T-cell (primary cell): ENCODE results near the gene TCEAL1. TPM values are rescaled to one million over a fixed set of nuclear protein-coding genes. Genes with fewer than 3 reads are reported as not detected.
A peak's percentile ranks its signal among the peaks of the same experiment; 100 is the strongest.
"Not testable (repeated sequence)": the region's sequence is repeated elsewhere in the genome, so short reads cannot be mapped to it uniquely, and the experiment has no call there.

Experiments used
- ATAC-seq, 4 experiments: fragments of 200-7000 bp in 3 of 4; fragments of 150-1000 bp in 1 of 4; cut with Tn5 transposase; replicated peaks in 1 of 4; 1 replicate in 3 of 4; 2 replicates in 1 of 4; pipeline ENCODE4 v1.10.0; 2021; ENCODE audit warnings: moderate library complexity in 3 of 4, mild to moderate bottlenecking in 2 of 4, moderate number of reproducible peaks in 1 of 4
- CTCF ChIA-PET, 2 donors: fragments of 300-600 bp; sonication (Branson Sonifier 250); formaldehyde crosslinking; loops; one replicate each; lab custom pipeline; 2022; ENCODE audit warnings: antibody characterized with exemption in 2 of 2; lab: Charles Lee
- POLR2A ChIA-PET, 2 donors: fragments of 300-600 bp; sonication (Branson Sonifier 250); formaldehyde crosslinking; loops; one replicate each; lab custom pipeline; 2022; ENCODE audit warnings: antibody characterized with exemption in 2 of 2; lab: Charles Lee
- DNase-seq, 35 experiments: peaks; one replicate each; pipeline versions ENCODE4 v3.0.0 to v3.0.0-alpha.2; 2013 to 2023
- H3K27ac ChIP-seq: one replicate; pipeline ENCODE4 v1.5.1; 2013; ENCODE audit warnings: low read length
- H3K27me3 ChIP-seq, 2 experiments: replicated peaks in 1 of 2; 1 replicate in 1 of 2; 2 replicates in 1 of 2; pipeline versions ENCODE4 v1.6.1 to v1.7.0; 2013; ENCODE audit warnings: low read length in 1 of 2, mixed read lengths in 1 of 2; ENCODE audit not compliant: control insufficient read depth in 2 of 2, insufficient read depth in 2 of 2; ENCODE audit errors: extremely low read depth in 1 of 2
- H3K36me3 ChIP-seq, 2 donors: 1 replicate in 1 of 2; 2 replicates in 1 of 2; pipeline versions ENCODE4 v1.6.1 to v1.7.0; 2013; ENCODE audit warnings: low read length in 1 of 2; ENCODE audit not compliant: control insufficient read depth in 2 of 2, insufficient read depth in 1 of 2; ENCODE audit errors: extremely low read depth in 1 of 2
- H3K4me1 ChIP-seq, 2 experiments: 1 replicate in 1 of 2; 2 replicates in 1 of 2; pipeline versions ENCODE4 v1.6.1 to v1.7.0; 2013; ENCODE audit warnings: low read length in 2 of 2, mixed read lengths in 1 of 2; ENCODE audit not compliant: insufficient read depth in 2 of 2, control insufficient read depth in 1 of 2; ENCODE audit errors: extremely low read depth in 1 of 2
- H3K4me3 ChIP-seq, 2 donors: 1 replicate in 1 of 2; 2 replicates in 1 of 2; pipeline versions ENCODE4 v1.5.1 to v1.7.0; 2013; ENCODE audit warnings: mild to moderate bottlenecking in 2 of 2, low read length in 1 of 2, moderate library complexity in 1 of 2; ENCODE audit not compliant: control insufficient read depth in 1 of 2; ENCODE audit errors: extremely low read depth in 1 of 2
- H3K9me3 ChIP-seq: 2 replicates; pipeline ENCODE4 v1.7.0; 2013
- H3K27ac Mint-ChIP-seq, 2 donors: one replicate each; pipeline ENCODE4 v1.8.0; 2020 to 2021; ENCODE audit warnings: mild to moderate bottlenecking in 2 of 2, mixed read lengths in 2 of 2
- H3K27me3 Mint-ChIP-seq, 2 donors: one replicate each; pipeline ENCODE4 v1.8.0; 2021 to 2022; ENCODE audit warnings: mixed read lengths in 2 of 2
- H3K36me3 Mint-ChIP-seq: one replicate; pipeline ENCODE4 v1.8.0; 2021; ENCODE audit warnings: mixed read lengths
- H3K4me1 Mint-ChIP-seq, 3 donors: one replicate each; pipeline ENCODE4 v1.8.0; 2020 to 2022; ENCODE audit warnings: mixed read lengths in 3 of 3, mild to moderate bottlenecking in 1 of 3
- H3K4me3 Mint-ChIP-seq, 3 donors: one replicate each; pipeline ENCODE4 v1.8.0; 2020 to 2022; ENCODE audit warnings: mild to moderate bottlenecking in 3 of 3, mixed read lengths in 3 of 3, moderate library complexity in 3 of 3
- H3K9me3 Mint-ChIP-seq, 3 donors: one replicate each; pipeline ENCODE4 v1.8.0; 2020 to 2022; ENCODE audit warnings: mixed read lengths in 3 of 3
- WGBS: methylation state at CpG from one replicate; pipeline ENCODE4 v1.1.5; 2013; ENCODE audit warnings: missing lambda C conversion rate; ENCODE audit not compliant: insufficient coverage; 5-methylcytosine and 5-hydroxymethylcytosine counted together
- total RNA-seq, 35 experiments: library from RNA in 6 of 35; stranded (reverse) in 6 of 35; fragments of 120-200 nt in 1 of 35; gene quantifications; one replicate each; pipeline versions ENCODE4 v1.2.1 to v1.2.4 and lab custom pipeline; 2013 to 2026

TCEAL1 gene
- total RNA-seq, 5 donors from 2014 or later (not counting 1 experiment from before 2014, with no cell fraction given), result 5.0 to 10.0 (median 7.7) TPM

DNA sequence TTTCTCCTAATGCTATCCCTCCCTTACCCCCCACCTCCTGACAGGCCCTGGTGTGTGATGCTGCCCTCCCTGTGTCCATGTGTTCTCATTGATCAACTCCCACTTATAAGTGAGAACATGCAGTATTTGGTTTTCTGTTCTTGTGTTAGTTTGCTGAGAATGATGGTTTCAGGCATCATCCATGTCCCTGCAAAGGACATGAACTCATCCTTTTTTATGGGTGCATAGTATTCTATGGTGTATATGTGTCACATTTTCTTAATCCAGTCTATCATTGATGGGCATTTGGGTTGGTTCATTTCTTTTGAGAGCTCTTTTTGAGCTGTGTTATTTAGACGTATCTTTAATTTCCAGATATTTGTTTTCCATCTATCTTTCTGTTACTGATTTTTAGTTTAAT lies 36.5 kb upstream of the TCEAL1 start:
- H3K27ac ChIP-seq, H3K4me3 ChIP-seq, H3K36me3 ChIP-seq, CTCF ChIA-PET, H3K36me3 Mint-ChIP-seq, H3K27ac Mint-ChIP-seq, H3K4me3 Mint-ChIP-seq, H3K4me1 ChIP-seq, H3K9me3 Mint-ChIP-seq, H3K27me3 ChIP-seq, H3K4me1 Mint-ChIP-seq, DNase-seq, POLR2A ChIA-PET, ATAC-seq, H3K9me3 ChIP-seq: not testable (repeated sequence)
- peaks cover 0 to 12% of the 10 kb centered on the region in 2 donors for H3K27me3 Mint-ChIP-seq
- WGBS, result no CpG with 5 or more reads among the region's 1 CpG

- H3K9me3 Mint-ChIP-seq, DNase-seq, H3K27ac Mint-ChIP-seq, H3K4me3 Mint-ChIP-seq, H3K4me3 ChIP-seq, H3K4me1 ChIP-seq, H3K36me3 ChIP-seq, H3K27me3 ChIP-seq, POLR2A ChIA-PET, H3K27ac ChIP-seq, H3K9me3 ChIP-seq, CTCF ChIA-PET, ATAC-seq, H3K4me1 Mint-ChIP-seq, H3K36me3 Mint-ChIP-seq: not testable (repeated sequence)
- no CpG with 5 or more reads among the region's 6 CpGs for WGBS
- H3K27me3 Mint-ChIP-seq, result peaks cover 0 to 12% of the 10 kb centered on the region in 2 donors
Observed at GRCh38 chrX:103595202-103595601, 33.6 kb upstream of the TCEAL1 start.

GRCh38 chrX:103607364-103608305 lies 21.1 kb upstream of the TCEAL1 start, which contains the start of gene TCEAL3:
TCEAL3 (plus strand) TSS chrX:103607963; CDS start chrX:103609065, 1,102 bp downstream.
- Mint-ChIP-seq H3K27ac (peak within 1 kb of the TSS; percentile 65 to 72), H3K4me1 (peaks cover 0 to 9% (median 9%) of the 10 kb centered on the region in 3 donors), H3K4me3 (peak within 1 kb of the TSS; percentile 70 to 84 (median 82)), H3K36me3 (peaks cover 4% of the 10 kb centered on the region), H3K27me3 (peaks cover 3 to 29% of the 10 kb centered on the region in 2 donors), H3K9me3 (no peaks in the 10 kb centered on the region)
- Histone ChIP-seq H3K4me1 (peaks cover 0 to 10% of the 10 kb centered on the region in 2 experiments), H3K4me3 (peak within 1 kb of the TSS; percentile 57 to 78), H3K27ac (peak within 1 kb of the TSS; percentile 80), H3K36me3 (no peaks in the 10 kb centered on the region), H3K9me3 (no peaks in the 10 kb centered on the region), H3K27me3 (no peaks in the 10 kb centered on the region)
- ATAC-seq (peak; percentile 71 to 86 (median 80)), DNase-seq (peak in 20 of 35 experiments; percentile 5 to 62 (median 28))
- ChIA-PET POLR2A (interaction anchor here in 1 of 2 donors (0.5 kb wide), 1 partner anchor 61 kb away, joined by 3 read pairs; no protein-coding TSS in a partner anchor), CTCF (no interaction called here)
- 0% methylated on average over 15 of the region's 59 CpGs for whole genome bisulfite sequencing

DNA sequence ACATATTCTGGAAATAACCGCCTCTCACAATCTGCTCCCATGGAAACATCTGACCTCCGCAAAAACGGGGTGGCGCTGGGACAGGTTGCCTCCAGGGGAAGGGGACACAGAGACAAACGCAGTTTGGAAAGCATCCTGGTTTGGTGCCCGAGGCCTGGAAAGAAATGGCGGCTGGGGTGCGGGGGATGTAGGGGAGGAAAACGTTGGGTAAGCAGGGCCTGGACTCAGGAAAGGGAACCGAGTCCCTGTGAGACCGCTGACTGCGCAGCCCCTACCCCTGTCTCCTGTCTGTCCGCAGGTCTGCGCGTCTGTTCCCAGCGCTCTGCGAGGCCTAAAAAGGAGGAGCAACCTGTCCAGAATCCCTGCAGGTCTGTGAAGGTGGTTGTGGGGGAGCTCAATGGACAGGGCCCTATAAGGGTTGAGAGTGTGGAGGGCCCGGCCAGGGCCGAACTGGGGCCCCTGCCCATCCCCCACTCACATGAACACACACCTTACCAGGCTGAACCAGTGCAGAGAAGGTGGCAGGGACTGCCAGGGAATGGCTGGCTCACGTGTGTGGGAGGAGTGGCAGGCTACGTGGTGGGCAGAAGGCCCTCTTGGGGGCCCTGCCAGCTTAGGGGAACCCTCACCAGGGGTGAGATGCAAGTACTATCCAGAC lies 20.3 kb upstream of the TCEAL1 start:
- Mint-ChIP-seq H3K4me1 (peaks cover 0 to 9% (median 9%) of the 10 kb centered on the region in 3 donors), H3K4me3 (peak overlapping the region; percentile 70 to 82 (median 81)), H3K27ac (peak overlapping the region in 1 of 2 donors; percentile 72), H3K9me3 (no peaks in the 10 kb centered on the region), H3K36me3 (no peaks in the 10 kb centered on the region), H3K27me3 (peaks cover 3 to 24% of the 10 kb centered on the region in 2 donors)
- Histone ChIP-seq H3K27me3 (no peaks in the 10 kb centered on the region), H3K9me3 (no peaks in the 10 kb centered on the region), H3K4me1 (peaks cover 0 to 10% of the 10 kb centered on the region in 2 experiments), H3K36me3 (no peaks in the 10 kb centered on the region), H3K4me3 (peak overlapping the region; percentile 49 to 78), H3K27ac (peak overlapping the region; percentile 80)
- ChIA-PET CTCF (no interaction called here), POLR2A (interaction anchor here in 1 of 2 donors (0.5 kb wide), 1 partner anchor 60 kb away, joined by 3 read pairs; no protein-coding TSS in a partner anchor)
- ATAC-seq (peak in 2 of 4 experiments; percentile 7 to 24), DNase-seq (peak in 1 of 35 experiments; percentile 8)
- 27% methylated on average over 3 of the region's 21 CpGs for WGBS

- H3K9me3 Mint-ChIP-seq, result no peaks in the 10 kb centered on the region
- ChIA-PET POLR2A (no interaction called here), CTCF (no interaction called here)
- H3K4me1 Mint-ChIP-seq, result peaks cover 0 to 9% (median 9%) of the 10 kb centered on the region in 3 donors
- H3K27me3 Mint-ChIP-seq, result peaks cover 3 to 27% of the 10 kb centered on the region in 2 donors
- no CpG with 5 or more reads among the region's 1 CpG for WGBS
- H3K4me3 ChIP-seq, result no peak overlapping the region
- peaks cover 0 to 10% of the 10 kb centered on the region in 2 experiments for H3K4me1 ChIP-seq
- no peaks in the 10 kb centered on the region for H3K36me3 Mint-ChIP-seq
- ATAC-seq (no peak), DNase-seq (no peak)
- peak overlapping the region in 1 of 2 donors; percentile 46 for H3K27ac Mint-ChIP-seq
- no peaks in the 10 kb centered on the region for H3K36me3 ChIP-seq
- no peak overlapping the region for H3K27ac ChIP-seq
- H3K4me3 Mint-ChIP-seq, result no peak overlapping the region
- H3K9me3 ChIP-seq, result no peaks in the 10 kb centered on the region
- no peaks in the 10 kb centered on the region for H3K27me3 ChIP-seq
Observed at GRCh38 chrX:103610282-103610681, 18.5 kb upstream of the TCEAL1 start.

DNA sequence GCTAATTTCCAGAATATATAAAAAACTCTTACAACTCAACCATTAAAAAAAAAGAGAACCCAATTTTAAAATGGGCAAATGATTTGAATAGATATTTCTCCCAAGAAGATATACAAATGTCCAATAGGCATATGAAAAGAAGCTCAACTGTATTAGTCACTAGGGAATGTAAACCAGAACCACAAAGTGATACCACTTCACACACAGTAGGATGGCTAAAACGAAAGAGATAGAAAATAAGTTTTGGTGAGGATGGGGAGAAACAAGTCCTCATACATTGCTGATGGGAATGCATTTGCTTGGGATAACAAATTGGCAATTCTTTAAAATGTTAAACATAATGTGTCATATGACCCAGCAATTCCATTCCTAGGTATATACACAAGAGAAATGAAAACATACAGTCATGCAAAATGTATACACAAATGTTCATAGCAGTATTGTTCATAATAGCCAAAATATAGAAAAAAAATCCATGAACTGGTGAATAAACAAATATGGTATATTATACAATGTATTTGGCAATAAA lies 15.3 kb upstream of the TCEAL1 start:
- Mint-ChIP-seq H3K27ac (no peak overlapping the region), H3K9me3 (no peaks in the 10 kb centered on the region), H3K27me3 (peaks cover 0 to 9% of the 10 kb centered on the region in 2 donors), H3K36me3 (no peaks in the 10 kb centered on the region), H3K4me3 (no peak overlapping the region), H3K4me1 (peaks cover 0 to 4% (median 1%) of the 10 kb centered on the region in 3 donors)
- ATAC-seq, result no peak
- no peak for DNase-seq
- H3K4me1 ChIP-seq, result peaks cover 0 to 4% of the 10 kb centered on the region in 2 experiments
- H3K27ac ChIP-seq, result no peak overlapping the region
- H3K27me3 ChIP-seq, result no peaks in the 10 kb centered on the region
- ChIA-PET POLR2A (no interaction called here), CTCF (no interaction called here)
- no peaks in the 10 kb centered on the region for H3K9me3 ChIP-seq
- H3K36me3 ChIP-seq, result no peaks in the 10 kb centered on the region
- WGBS, result no CpG with 5 or more reads among the region's 1 CpG
- no peak overlapping the region for H3K4me3 ChIP-seq
